WTC11 (cell line): ENCODE measurements around the gene TSPAN18.

Experiments used
- ATF2 ChIP-seq: sonication (generic); formaldehyde crosslinking; IDR thresholded peaks from 2 replicates; pipeline ENCODE4 v1.8.1; 2022; ENCODE audit warnings: low read depth, missing genetic modification reagents, borderline replicate concordance
- ATF6 ChIP-seq: sonication (generic); formaldehyde crosslinking; IDR thresholded peaks from 2 replicates; pipeline ENCODE4 v1.8.1; 2023; ENCODE audit warnings: mild to moderate bottlenecking, missing genetic modification reagents
- CBFB ChIP-seq: sonication (generic); formaldehyde crosslinking; IDR thresholded peaks from 2 replicates; pipeline ENCODE4 v1.8.1; 2022; ENCODE audit warnings: mild to moderate bottlenecking, low read depth, missing genetic modification reagents
- CTCF ChIP-seq: fragments of 200-600 bp; IDR thresholded peaks from 2 replicates; pipeline ENCODE4 v1.8.0; 2022; ENCODE audit warnings: antibody characterized with exemption
- E2F5 ChIP-seq: sonication (generic); formaldehyde crosslinking; IDR thresholded peaks from 2 replicates; pipeline ENCODE4 v1.8.1; 2022; ENCODE audit warnings: mild to moderate bottlenecking, moderate library complexity, missing genetic modification reagents
- HMGXB4 ChIP-seq: sonication (generic); formaldehyde crosslinking; IDR thresholded peaks from 2 replicates; pipeline ENCODE4 v1.8.1; 2023; ENCODE audit warnings: mild to moderate bottlenecking, moderate library complexity, missing genetic modification reagents
- MAX ChIP-seq: sonication (generic); formaldehyde crosslinking; IDR thresholded peaks from 2 replicates; pipeline ENCODE4 v1.8.0; 2022; ENCODE audit warnings: mild to moderate bottlenecking, missing genetic modification reagents
- NR2C2 ChIP-seq: sonication (generic); formaldehyde crosslinking; IDR thresholded peaks from 2 replicates; pipeline ENCODE4 v1.8.0; 2022; ENCODE audit warnings: mild to moderate bottlenecking, missing genetic modification reagents
- TEAD1 ChIP-seq: sonication (generic); formaldehyde crosslinking; IDR thresholded peaks from 2 replicates; pipeline ENCODE4 v1.8.0; 2022; ENCODE audit warnings: mild to moderate bottlenecking, missing genetic modification reagents
- USF1 ChIP-seq: sonication (generic); formaldehyde crosslinking; IDR thresholded peaks from 2 replicates; pipeline ENCODE4 v1.8.0; 2022; ENCODE audit warnings: mild to moderate bottlenecking, missing genetic modification reagents
- USF2 ChIP-seq: sonication (generic); formaldehyde crosslinking; IDR thresholded peaks from 2 replicates; pipeline ENCODE4 v1.8.1; 2023; ENCODE audit warnings: mild to moderate bottlenecking, missing genetic modification reagents, moderate library complexity
- ZBTB21 ChIP-seq: sonication (generic); formaldehyde crosslinking; IDR thresholded peaks from 2 replicates; pipeline ENCODE4 v1.8.1; 2023; ENCODE audit warnings: mild to moderate bottlenecking, missing genetic modification reagents, borderline replicate concordance
- ZMAT4 ChIP-seq: fragments of 250-450 bp; sonication (Bioruptor Pico); IDR thresholded peaks from 2 replicates; pipeline ENCODE4 v1.9.0; 2021; ENCODE audit warnings: mild to moderate bottlenecking
- ZNF121 ChIP-seq: sonication (generic); formaldehyde crosslinking; IDR thresholded peaks from 2 replicates; pipeline ENCODE4 v1.8.0; 2023; ENCODE audit warnings: missing genetic modification reagents

GRCh38 chr11:44718612-44719390 lies 8.0 kb upstream of the TSPAN18 start:
- TF ChIP-seq USF1, result no peak
- TF ChIP-seq E2F5 (CRISPR knock-in tag), result no peak
- TF ChIP-seq CTCF, result no peak
- TF ChIP-seq ZNF121 (CRISPR knock-in tag), result no peak
- no peak for TF ChIP-seq ATF6
- TF ChIP-seq TEAD1, result no peak
- no peak for TF ChIP-seq MAX (CRISPR knock-in tag)
- no peak for TF ChIP-seq ZBTB21 (CRISPR knock-in tag)
- no peak for TF ChIP-seq HMGXB4 (CRISPR knock-in tag)
- no peak for TF ChIP-seq NR2C2 (CRISPR knock-in tag)
- TF ChIP-seq USF2, result no peak
- TF ChIP-seq ATF2 (CRISPR knock-in tag), result no peak
- no peak for TF ChIP-seq ZMAT4
- no peak for TF ChIP-seq CBFB (CRISPR knock-in tag)
